CD8-positive, alpha-beta memory T cell (primary cell): ENCODE measurements around the gene ASCL3. TPM values are rescaled to one million over a fixed set of nuclear protein-coding genes. Genes with fewer than 3 reads are reported as not detected.
"Not testable (repeated sequence)": the region's sequence is repeated elsewhere in the genome, so short reads cannot be mapped to it uniquely, and the experiment has no call there.

Source experiments
- CTCF ChIA-PET: fragments of 350-600 bp; sonication (Branson Sonifier 250); formaldehyde crosslinking; loops from one replicate; lab custom pipeline; 2021; ENCODE audit warnings: antibody characterized with exemption; lab: Charles Lee
- POLR2A ChIA-PET: fragments of 350-600 bp; sonication (Branson Sonifier 250); formaldehyde crosslinking; loops from one replicate; lab custom pipeline; 2021; ENCODE audit warnings: antibody characterized with exemption; lab: Charles Lee
- DNase-seq, 5 donors: peaks; one replicate each; pipeline versions ENCODE4 v3.0.0 to v3.0.0-alpha.2; 2020 to 2022; ENCODE audit warnings: mixed read lengths in 1 of 5
- H3K27ac ChIP-seq: one replicate; pipeline ENCODE4 v1.7.0; 2013; ENCODE audit warnings: low read depth, mild to moderate bottlenecking, low read length, moderate library complexity
- H3K27me3 ChIP-seq: 2 replicates; pipeline ENCODE4 v1.7.0; 2013; ENCODE audit warnings: low read length, mild to moderate bottlenecking; ENCODE audit not compliant: insufficient read depth, poor library complexity, severe bottlenecking
- H3K36me3 ChIP-seq: 2 replicates; pipeline ENCODE4 v1.7.0; 2013; ENCODE audit warnings: mild to moderate bottlenecking, low read length, moderate library complexity; ENCODE audit not compliant: insufficient read depth
- H3K4me1 ChIP-seq: 2 replicates; pipeline ENCODE4 v1.7.0; 2013; ENCODE audit warnings: mild to moderate bottlenecking, low read length, moderate library complexity; ENCODE audit not compliant: insufficient read depth
- H3K4me3 ChIP-seq: 2 replicates; pipeline ENCODE4 v1.7.0; 2013; ENCODE audit warnings: mild to moderate bottlenecking, low read length
- H3K9me3 ChIP-seq: 2 replicates; pipeline ENCODE4 v1.7.0; 2013; ENCODE audit warnings: mild to moderate bottlenecking, low read length
- H3K27ac Mint-ChIP-seq, 8 donors: one replicate each; pipeline ENCODE4 v1.8.0; 2020 to 2021; ENCODE audit warnings: mixed read lengths in 8 of 8, mild to moderate bottlenecking in 6 of 8, inconsistent platforms in 3 of 8, moderate library complexity in 3 of 8
- H3K27me3 Mint-ChIP-seq, 2 donors: one replicate each; pipeline ENCODE4 v1.8.0; 2020 to 2021; ENCODE audit warnings: mixed read lengths in 2 of 2, mild to moderate bottlenecking in 1 of 2, moderate library complexity in 1 of 2
- H3K36me3 Mint-ChIP-seq, 3 donors: one replicate each; pipeline ENCODE4 v1.8.0; 2020 to 2021; ENCODE audit warnings: mixed read lengths in 3 of 3, inconsistent platforms in 1 of 3, mild to moderate bottlenecking in 1 of 3
- H3K4me1 Mint-ChIP-seq, 3 donors: one replicate each; pipeline ENCODE4 v1.8.0; 2020 to 2021; ENCODE audit warnings: mixed read lengths in 3 of 3, inconsistent platforms in 1 of 3, mild to moderate bottlenecking in 1 of 3
- H3K4me3 Mint-ChIP-seq, 7 donors: one replicate each; pipeline ENCODE4 v1.8.0; 2020 to 2021; ENCODE audit warnings: mixed read lengths in 7 of 7, mild to moderate bottlenecking in 6 of 7, moderate library complexity in 4 of 7, inconsistent platforms in 2 of 7
- H3K9me3 Mint-ChIP-seq, 5 donors: one replicate each; pipeline ENCODE4 v1.8.0; 2020 to 2022; ENCODE audit warnings: mixed read lengths in 5 of 5, mild to moderate bottlenecking in 3 of 5, moderate library complexity in 2 of 5, inconsistent platforms in 1 of 5
- polyA plus RNA-seq: library from polyadenylated mRNA; unstranded; fragments of 300-500 nt; fragmentation: Illumina TruSeq; gene quantifications from one replicate; pipeline ENCODE4 v1.2.3, GENCODE V29; 2021
- total RNA-seq, 2 experiments: library from RNA; stranded (reverse); gene quantifications; one replicate each; pipeline ENCODE4 v1.2.3, GENCODE V29; 2021

The ASCL3 gene, protein sequence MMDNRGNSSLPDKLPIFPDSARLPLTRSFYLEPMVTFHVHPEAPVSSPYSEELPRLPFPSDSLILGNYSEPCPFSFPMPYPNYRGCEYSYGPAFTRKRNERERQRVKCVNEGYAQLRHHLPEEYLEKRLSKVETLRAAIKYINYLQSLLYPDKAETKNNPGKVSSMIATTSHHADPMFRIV
- total RNA-seq (not detected), polyA plus RNA-seq (not detected)

DNA sequence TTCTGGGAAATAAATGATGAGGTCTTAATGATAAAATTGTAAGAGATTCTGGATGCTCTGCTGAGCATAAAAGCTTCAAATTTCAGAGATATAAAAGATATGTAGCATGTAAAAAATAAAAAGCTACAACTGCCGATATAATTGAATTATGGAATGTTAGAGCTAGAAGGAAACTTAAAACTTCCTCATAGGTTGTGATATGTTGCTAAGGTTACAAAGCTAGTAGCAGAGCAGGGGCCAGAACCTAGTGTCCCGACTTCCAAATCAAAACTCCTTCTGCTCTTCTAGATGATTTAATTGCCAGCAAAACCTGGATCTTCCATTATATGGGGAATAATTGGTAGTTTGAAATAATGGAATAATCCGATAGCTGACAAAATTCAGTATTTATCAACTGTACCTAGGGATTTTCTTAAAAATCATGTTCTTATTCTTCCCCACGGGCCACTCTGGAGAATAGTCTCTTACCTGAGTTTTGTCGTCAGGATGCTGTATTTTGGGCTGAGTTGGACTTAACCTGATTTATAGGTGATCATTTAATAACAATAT is at the start of gene ASCL3:
TSS of gene ASCL3 (minus strand) at position 499 of the 549 bp plus-strand sequence. CDS start 4,855 bp downstream, outside the sequence.
- H3K36me3 Mint-ChIP-seq: peaks cover 7 to 12% (median 11%) of the 10 kb centered on the region in 3 donors
- no peak within 1 kb of the TSS for H3K27ac Mint-ChIP-seq
- no peaks in the 10 kb centered on the region for H3K4me1 Mint-ChIP-seq
- H3K9me3 Mint-ChIP-seq: no peaks in the 10 kb centered on the region
- no peak within 1 kb of the TSS for H3K4me3 Mint-ChIP-seq
- Histone ChIP-seq H3K27me3 (no peaks in the 10 kb centered on the region), H3K27ac (no peak within 1 kb of the TSS), H3K36me3 (no peaks in the 10 kb centered on the region), H3K4me1 (no peaks in the 10 kb centered on the region), H3K4me3 (no peak within 1 kb of the TSS), H3K9me3 (no peaks in the 10 kb centered on the region)
- ChIA-PET POLR2A (no interaction called here), CTCF (interaction anchor here (0.9 to 1.2 kb wide), 3 partner anchors 27 to 195 kb away, joined by 3 to 4 read pairs (median 3); no protein-coding TSS in a partner anchor)
- no peak for DNase-seq
- H3K27me3 Mint-ChIP-seq: peaks cover 7 to 15% of the 10 kb centered on the region in 2 donors

DNA sequence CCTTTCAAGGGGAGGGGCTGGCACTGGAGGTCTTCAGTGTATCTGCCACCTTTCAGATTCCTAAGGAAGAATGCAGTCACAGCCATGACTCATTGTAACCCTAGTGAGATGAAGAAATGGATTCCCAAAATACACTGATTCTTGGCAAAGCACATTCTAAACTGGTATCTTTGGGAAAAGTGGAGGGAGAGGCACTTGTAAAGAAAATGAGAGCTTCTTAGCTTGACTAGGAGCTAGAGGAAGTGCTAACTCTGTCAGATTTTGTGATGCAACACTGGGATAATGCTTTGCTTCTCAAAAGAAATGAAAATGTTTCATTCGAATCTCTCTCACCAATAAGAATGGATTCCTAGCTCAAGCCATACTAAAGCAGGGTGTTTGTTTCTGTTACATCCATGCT is 46.6 kb upstream of the ASCL3 start:
- no peak for DNase-seq
- Histone ChIP-seq H3K4me1 (no peaks in the 10 kb centered on the region), H3K27ac (no peak overlapping the region), H3K4me3 (no peak overlapping the region), H3K36me3 (no peaks in the 10 kb centered on the region), H3K9me3 (no peaks in the 10 kb centered on the region), H3K27me3 (no peaks in the 10 kb centered on the region)
- Mint-ChIP-seq H3K4me3 (no peak overlapping the region), H3K4me1 (no peaks in the 10 kb centered on the region), H3K27ac (no peak overlapping the region), H3K9me3 (no peaks in the 10 kb centered on the region), H3K27me3 (peaks cover 7 to 19% of the 10 kb centered on the region in 2 donors), H3K36me3 (no peaks in the 10 kb centered on the region)
- POLR2A ChIA-PET: no interaction called here
- CTCF ChIA-PET: no interaction called here

DNA sequence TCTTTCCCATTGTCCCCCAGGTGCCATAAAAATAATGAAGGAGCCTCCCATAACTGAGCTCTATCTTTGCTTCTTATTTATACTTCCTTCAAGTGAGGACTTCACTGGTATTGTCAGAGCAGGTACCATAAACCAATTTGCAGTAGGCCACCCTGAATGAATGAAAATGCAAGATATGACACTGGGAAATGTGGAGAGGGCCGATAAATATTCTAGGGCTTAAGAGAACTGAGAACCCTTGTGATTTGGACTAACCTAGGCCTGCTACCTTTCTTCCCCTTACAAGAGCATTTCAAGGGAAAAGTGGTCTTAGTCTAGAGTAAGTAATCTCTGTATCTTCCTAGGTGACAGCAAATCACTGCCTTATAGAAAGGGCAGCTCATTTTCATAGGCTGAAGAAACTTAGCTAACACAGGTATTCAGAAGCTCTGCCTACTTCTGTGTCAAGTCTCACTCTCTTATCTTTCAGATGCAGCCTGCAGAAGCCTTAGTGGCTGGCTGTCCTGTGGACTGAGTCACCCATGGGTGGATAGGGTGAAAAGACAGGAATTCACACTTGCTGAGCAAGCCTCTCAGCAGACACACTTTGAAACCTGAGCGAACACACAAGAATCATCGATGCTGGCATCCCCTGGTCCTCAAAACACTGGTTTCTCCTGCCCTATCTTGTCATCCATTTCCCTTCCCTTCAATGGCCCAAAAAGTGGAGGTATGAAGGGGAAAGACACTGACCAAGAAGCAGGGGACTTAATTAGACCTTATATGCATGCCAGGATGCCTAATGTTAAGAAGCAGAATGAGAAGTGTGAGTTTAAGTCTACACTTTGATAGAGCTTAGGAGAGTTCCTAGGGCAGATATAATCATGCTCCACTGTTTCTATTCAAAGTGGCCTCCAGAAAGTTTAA is 45.8 kb upstream of the ASCL3 start:
- Mint-ChIP-seq H3K36me3 (no peaks in the 10 kb centered on the region), H3K27me3 (peaks cover 7 to 19% of the 10 kb centered on the region in 2 donors), H3K4me1 (no peaks in the 10 kb centered on the region), H3K4me3 (no peak overlapping the region), H3K9me3 (no peaks in the 10 kb centered on the region), H3K27ac (no peak overlapping the region)
- Histone ChIP-seq H3K27me3 (no peaks in the 10 kb centered on the region), H3K27ac (no peak overlapping the region), H3K4me1 (no peaks in the 10 kb centered on the region), H3K36me3 (no peaks in the 10 kb centered on the region), H3K4me3 (no peak overlapping the region), H3K9me3 (no peaks in the 10 kb centered on the region)
- no peak for DNase-seq
- ChIA-PET CTCF (no interaction called here), POLR2A (no interaction called here)

- no peak for DNase-seq
- H3K9me3 ChIP-seq: no peaks in the 10 kb centered on the region
- H3K36me3 Mint-ChIP-seq: no peaks in the 10 kb centered on the region
- H3K9me3 Mint-ChIP-seq: no peaks in the 10 kb centered on the region
- H3K4me3 ChIP-seq: no peak overlapping the region
- H3K27me3 Mint-ChIP-seq: peaks cover 3 to 19% of the 10 kb centered on the region in 2 donors
- no peaks in the 10 kb centered on the region for H3K4me1 Mint-ChIP-seq
- H3K4me3 Mint-ChIP-seq: no peak overlapping the region
- no peak overlapping the region for H3K27ac Mint-ChIP-seq
- H3K27me3 ChIP-seq: no peaks in the 10 kb centered on the region
- no peaks in the 10 kb centered on the region for H3K4me1 ChIP-seq
- ChIA-PET POLR2A (no interaction called here), CTCF (no interaction called here)
- no peak overlapping the region for H3K27ac ChIP-seq
- no peaks in the 10 kb centered on the region for H3K36me3 ChIP-seq
Observed at GRCh38 chr11:8987446-8987845, 44.6 kb upstream of the ASCL3 start.

GRCh38 chr11:8986772-8987171 is 44.0 kb upstream of the ASCL3 start:
- not testable (repeated sequence) for H3K9me3 Mint-ChIP-seq

DNA sequence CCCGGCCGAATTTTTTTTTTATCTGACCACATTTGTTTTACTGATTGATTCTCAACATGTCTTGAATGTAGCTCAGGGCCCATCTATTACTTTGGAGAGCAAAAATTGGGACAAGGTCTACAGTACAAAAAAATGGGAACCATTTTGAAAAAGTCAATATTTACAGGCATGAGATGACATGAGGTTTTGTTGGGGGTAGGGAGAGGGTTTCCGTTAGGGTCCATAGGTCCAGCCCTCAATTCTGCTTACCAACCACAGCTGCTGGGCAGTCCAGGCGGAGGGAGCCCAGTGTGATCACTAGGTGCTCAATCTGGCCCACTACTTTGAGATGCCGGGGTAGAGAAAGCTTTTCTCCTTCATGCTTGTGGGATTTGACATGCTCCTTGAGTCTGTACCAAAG is 42.6 kb upstream of the ASCL3 start:
- POLR2A ChIA-PET: no interaction called here
- Histone ChIP-seq H3K36me3 (no peaks in the 10 kb centered on the region), H3K27ac (no peak overlapping the region), H3K9me3 (no peaks in the 10 kb centered on the region), H3K4me1 (no peaks in the 10 kb centered on the region), H3K4me3 (no peak overlapping the region), H3K27me3 (no peaks in the 10 kb centered on the region)
- Mint-ChIP-seq H3K9me3 (no peaks in the 10 kb centered on the region), H3K4me1 (no peaks in the 10 kb centered on the region), H3K4me3 (no peak overlapping the region), H3K36me3 (no peaks in the 10 kb centered on the region), H3K27me3 (peaks cover 3 to 14% of the 10 kb centered on the region in 2 donors), H3K27ac (no peak overlapping the region)
- no peak for DNase-seq
- CTCF ChIA-PET: no interaction called here

More at GRCh38 chr11:8986772-8987171, 44.0 kb upstream of the ASCL3 start:
- H3K36me3 Mint-ChIP-seq, H3K9me3 ChIP-seq, H3K4me1 Mint-ChIP-seq, H3K4me1 ChIP-seq, H3K4me3 Mint-ChIP-seq, H3K27ac ChIP-seq, DNase-seq, H3K27me3 ChIP-seq, H3K4me3 ChIP-seq, H3K36me3 ChIP-seq, H3K27ac Mint-ChIP-seq, POLR2A ChIA-PET, CTCF ChIA-PET: not testable (repeated sequence)
- H3K27me3 Mint-ChIP-seq: peaks cover 3 to 19% of the 10 kb centered on the region in 2 donors

DNA sequence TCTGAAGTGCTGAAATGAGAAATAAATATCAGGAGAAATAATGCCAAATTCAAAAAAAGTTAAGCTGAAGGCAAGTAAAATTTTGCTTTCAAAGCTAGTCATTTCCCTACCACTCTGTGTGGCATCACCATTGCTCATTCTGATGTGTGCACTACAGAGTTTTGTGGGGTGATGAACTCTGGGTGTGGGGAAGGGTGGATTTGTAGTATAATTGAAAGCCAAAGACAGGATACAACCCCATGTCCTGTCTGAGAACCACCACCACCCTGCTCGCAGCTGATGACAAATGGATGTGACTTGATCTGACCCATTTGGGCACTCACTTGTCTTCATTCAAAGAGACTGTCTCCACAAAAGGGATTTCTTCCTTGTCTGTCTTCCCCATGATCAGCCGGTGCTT is 40.7 kb upstream of the ASCL3 start:
- Mint-ChIP-seq H3K4me3 (no peak overlapping the region), H3K27ac (no peak overlapping the region), H3K4me1 (no peaks in the 10 kb centered on the region), H3K9me3 (no peaks in the 10 kb centered on the region), H3K27me3 (peaks cover 0 to 9% of the 10 kb centered on the region in 2 donors), H3K36me3 (no peaks in the 10 kb centered on the region)
- Histone ChIP-seq H3K4me1 (no peaks in the 10 kb centered on the region), H3K27ac (no peak overlapping the region), H3K27me3 (no peaks in the 10 kb centered on the region), H3K36me3 (no peaks in the 10 kb centered on the region), H3K9me3 (no peaks in the 10 kb centered on the region), H3K4me3 (no peak overlapping the region)
- ChIA-PET POLR2A (no interaction called here), CTCF (no interaction called here)
- DNase-seq: no peak

- CTCF ChIA-PET: no interaction called here
- Histone ChIP-seq H3K4me3 (no peak overlapping the region), H3K27ac (no peak overlapping the region), H3K9me3 (no peaks in the 10 kb centered on the region), H3K27me3 (no peaks in the 10 kb centered on the region), H3K36me3 (no peaks in the 10 kb centered on the region), H3K4me1 (no peaks in the 10 kb centered on the region)
- Mint-ChIP-seq H3K4me1 (no peaks in the 10 kb centered on the region), H3K9me3 (no peaks in the 10 kb centered on the region), H3K36me3 (no peaks in the 10 kb centered on the region), H3K27me3 (no peaks in the 10 kb centered on the region), H3K27ac (no peak overlapping the region), H3K4me3 (no peak overlapping the region)
- POLR2A ChIA-PET: no interaction called here
- DNase-seq: no peak
Observed at GRCh38 chr11:8980485-8980884, 37.7 kb upstream of the ASCL3 start.
